Mammary epithelial cell (primary cell): ENCODE measurements around the gene GALNTL6.

Source experiments
- EZH2 ChIP-seq: IDR thresholded peaks from 2 replicates; pipeline ENCODE4 v1.6.1; 2012; ENCODE audit warnings: low read length, inconsistent platforms, borderline replicate concordance
- TF ChIP-seq, protein P1 (sequence below), 2 donors: IDR thresholded peaks in 1 of 2; conservative IDR thresholded peaks in 1 of 2; 2 replicates each; pipeline ENCODE4 v1.5.1; 2011 to 2012; ENCODE audit warnings: inconsistent platforms in 2 of 2, low read length in 2 of 2, mild to moderate bottlenecking in 2 of 2, control low read depth in 1 of 2, low read depth in 1 of 2; ENCODE audit not compliant: insufficient read depth in 1 of 2; ENCODE audit errors: extremely low read depth in 1 of 2

GRCh38 chr4:172791841-172792240 is 978.6 kb downstream of the GALNTL6 start:
- TF ChIP-seq, protein P1, sequence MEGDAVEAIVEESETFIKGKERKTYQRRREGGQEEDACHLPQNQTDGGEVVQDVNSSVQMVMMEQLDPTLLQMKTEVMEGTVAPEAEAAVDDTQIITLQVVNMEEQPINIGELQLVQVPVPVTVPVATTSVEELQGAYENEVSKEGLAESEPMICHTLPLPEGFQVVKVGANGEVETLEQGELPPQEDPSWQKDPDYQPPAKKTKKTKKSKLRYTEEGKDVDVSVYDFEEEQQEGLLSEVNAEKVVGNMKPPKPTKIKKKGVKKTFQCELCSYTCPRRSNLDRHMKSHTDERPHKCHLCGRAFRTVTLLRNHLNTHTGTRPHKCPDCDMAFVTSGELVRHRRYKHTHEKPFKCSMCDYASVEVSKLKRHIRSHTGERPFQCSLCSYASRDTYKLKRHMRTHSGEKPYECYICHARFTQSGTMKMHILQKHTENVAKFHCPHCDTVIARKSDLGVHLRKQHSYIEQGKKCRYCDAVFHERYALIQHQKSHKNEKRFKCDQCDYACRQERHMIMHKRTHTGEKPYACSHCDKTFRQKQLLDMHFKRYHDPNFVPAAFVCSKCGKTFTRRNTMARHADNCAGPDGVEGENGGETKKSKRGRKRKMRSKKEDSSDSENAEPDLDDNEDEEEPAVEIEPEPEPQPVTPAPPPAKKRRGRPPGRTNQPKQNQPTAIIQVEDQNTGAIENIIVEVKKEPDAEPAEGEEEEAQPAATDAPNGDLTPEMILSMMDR (conservative IDR thresholded peaks at IDR 0.05 in 1 of 2, IDR thresholded peaks at IDR 0.05 in 1 of 2; ENCODE audit: extremely low read depth in 1 of 2, insufficient read depth in 1 of 2, low read depth in 1 of 2, low read length in 2 of 2) = no peak
- TF ChIP-seq EZH2 = no peak
